ENCODE measurements around the gene OXTR.
"Not testable (repeated sequence)": the region's sequence is repeated elsewhere in the genome, so short reads cannot be mapped to it uniquely, and the experiment has no call there.

The OXTR gene

DNA sequence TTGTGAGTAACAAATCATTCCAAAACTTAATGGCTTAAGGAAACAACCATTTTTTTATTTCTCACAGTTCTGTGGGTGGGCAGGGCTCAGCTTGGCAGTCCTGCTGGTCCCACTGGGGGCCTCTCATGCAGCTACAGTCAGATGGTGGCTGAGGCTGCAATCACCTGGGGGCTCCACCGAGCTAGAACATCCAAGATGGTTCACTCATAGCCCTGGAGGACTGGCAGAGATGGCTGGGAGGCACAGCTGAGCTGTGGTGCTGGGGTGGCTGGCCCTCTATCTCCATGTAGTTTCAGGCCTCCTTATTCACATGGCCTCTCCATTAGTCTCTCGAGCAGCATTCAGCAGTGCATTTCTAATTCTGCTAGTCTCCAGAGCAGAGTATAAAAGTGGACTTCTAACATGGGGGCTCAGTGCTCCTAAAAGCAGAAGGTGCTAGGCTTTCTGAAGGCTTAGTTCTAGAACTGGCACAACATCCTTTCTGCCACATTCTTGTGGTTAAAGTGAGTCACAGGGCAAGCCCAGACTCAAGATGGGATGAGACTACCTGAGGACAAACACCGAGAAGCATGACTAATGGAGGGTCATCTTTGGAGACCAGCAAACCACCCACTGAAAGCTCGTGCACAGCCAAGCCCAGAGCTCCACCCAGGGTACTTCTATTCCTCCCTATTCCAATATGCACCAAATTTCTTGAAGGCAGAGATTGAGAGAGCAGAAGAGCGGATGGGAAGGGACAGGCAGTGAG is 29.5 kb downstream of the OXTR start:
- no peak for DNase-seq

GRCh38 chr3:8738639-8739038 is 30.8 kb downstream of the OXTR start:
- no peak for DNase-seq

DNA sequence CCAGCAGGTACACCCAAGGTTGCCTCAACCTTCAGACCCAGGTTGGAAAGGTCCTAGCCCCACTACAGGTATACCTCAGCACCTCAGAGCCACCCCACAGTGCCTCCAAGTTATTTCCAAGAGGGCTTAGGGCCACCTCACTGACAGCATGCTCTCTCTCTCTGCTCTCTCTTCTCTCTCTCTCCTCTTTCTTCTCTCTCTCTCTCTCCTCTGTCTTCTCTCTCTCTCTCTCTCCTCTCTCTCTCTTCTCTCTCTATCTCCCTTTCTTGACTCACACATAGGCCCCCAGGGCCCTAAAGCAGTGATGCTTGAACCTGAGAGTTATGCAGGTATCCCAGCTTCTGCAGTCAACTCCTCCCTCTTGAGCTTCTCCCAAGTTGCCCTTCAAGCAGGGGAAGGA is 31.6 kb downstream of the OXTR start:
- DNase-seq = no peak

GRCh38 chr3:8737301-8737700 is 32.1 kb downstream of the OXTR start:
- no peak for DNase-seq

DNA sequence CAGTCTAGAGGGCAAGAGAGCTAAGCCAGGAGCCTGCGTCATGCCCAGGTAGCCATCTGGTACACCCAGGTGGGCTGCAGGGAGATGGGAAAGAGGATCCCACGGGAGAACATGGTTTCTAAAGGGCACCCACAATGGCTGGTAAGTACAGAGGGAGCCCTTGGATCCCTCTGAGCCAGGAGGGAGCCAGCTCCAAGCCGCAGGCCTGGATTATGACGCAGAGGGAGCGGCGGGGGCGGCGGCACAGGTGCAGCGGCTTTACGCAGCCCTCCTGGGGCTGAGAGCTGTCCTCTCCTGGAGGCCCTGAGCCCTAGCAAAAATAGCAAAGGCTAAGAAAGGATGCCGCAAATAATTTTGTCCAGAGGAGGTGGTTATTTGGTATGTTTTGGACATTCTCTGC is 33.0 kb downstream of the OXTR start:
- no peak for DNase-seq

GRCh38 chr3:8734908-8735307 is 34.5 kb downstream of the OXTR start:
- no peak for DNase-seq

DNA sequence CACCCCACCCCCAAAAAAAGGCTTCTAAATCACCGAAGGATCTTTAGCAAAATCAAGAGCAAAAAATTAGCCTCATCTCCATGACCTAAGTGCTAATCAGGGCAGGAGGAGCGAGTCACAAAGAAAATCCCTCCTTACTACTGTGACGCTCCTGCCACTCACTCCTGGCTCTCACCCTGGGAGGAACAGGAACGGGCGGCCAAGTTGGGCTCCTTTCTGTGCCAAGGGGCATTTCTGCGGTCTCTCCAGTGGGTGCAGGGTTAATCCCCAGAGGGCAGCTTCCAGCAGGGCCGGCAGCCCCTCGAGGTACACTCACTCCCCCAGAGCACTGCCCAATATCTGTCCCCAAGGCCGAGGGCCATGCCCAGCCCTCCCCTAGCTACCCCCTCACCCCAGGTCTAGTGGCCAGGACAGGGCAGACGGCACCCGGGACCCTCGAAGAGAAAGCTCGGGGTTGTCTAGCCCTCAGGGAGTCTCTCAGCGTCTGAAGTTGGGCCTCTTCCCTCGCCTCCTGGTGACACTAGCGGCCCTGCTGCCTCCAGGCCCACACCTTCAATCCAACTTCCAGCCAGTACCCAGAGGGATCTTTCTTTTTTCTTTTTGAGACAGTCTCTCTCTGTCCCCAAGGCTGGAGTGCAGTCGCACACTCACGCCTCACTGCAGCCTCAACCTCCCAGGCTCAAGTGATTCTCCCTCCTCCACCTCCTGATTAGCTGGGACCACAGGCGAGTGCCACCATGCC is 35.1 kb downstream of the OXTR start:
- DNase-seq = no peak

DNA sequence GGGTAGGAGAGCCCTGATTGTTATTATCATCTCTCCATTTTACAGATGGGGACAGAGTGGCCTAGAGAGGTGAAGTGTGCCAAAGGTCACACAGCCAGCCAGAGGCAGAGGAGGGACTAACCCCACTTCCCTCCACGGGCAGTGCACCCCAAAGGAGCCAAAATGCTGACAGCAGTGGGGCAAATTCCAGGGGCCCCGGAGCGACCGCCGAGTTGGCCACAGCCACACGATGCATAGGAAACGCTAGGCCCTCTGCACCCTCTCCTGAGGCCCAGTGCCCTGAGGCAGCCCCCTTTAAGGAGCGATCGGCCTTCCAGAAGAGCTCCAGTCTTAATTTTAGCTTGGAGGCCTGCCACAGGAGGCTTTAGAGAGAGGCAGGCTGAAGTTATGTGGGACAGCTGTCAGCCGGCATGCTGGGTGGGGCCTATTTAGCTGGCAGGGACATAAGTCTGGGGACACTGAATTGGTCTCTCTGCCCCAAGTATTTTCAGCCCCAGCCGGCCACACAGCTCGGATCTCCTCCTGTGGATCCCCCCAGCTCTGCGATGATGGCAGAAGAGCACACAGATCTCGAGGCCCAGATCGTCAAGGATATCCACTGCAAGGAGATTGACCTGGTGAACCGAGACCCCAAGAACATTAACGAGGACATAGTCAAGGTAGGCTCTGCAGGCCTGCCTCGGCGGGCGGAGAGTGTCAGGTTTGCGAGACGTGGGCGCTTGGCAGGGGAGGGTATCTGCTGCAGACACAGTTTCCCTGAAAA is 35.9 kb downstream of the OXTR start, which contains the start of gene CAV3:
Gene CAV3, plus strand, starts transcription at position 471 of the 763 bp plus-strand sequence. Its CDS starts 75 bp downstream, at position 546.
- peak in 1 of 2 experiments; percentile 42 for DNase-seq

- no peak for DNase-seq
Measured at GRCh38 chr3:8732413-8732812, 37.0 kb downstream of the OXTR start.

DNA sequence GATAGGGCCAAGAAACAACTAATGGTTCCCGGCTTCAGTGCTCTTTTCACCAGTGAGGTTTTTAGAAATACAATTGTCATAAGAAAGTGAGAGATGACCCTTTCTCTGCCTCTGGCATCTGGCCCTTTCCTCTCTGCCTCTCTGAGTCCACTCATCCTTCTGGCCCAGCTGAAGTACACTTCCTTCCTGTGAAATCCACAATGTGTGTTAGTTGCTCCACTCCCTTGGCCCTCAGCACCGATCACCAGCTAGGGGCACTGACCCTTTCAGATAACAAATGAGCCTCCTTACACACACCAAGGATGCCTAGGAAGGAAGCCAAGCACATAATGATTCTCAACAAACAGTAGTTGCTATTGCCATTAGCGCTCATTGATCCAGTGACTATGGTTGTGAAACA is 38.8 kb downstream of the OXTR start:
- no peak for DNase-seq

DNA sequence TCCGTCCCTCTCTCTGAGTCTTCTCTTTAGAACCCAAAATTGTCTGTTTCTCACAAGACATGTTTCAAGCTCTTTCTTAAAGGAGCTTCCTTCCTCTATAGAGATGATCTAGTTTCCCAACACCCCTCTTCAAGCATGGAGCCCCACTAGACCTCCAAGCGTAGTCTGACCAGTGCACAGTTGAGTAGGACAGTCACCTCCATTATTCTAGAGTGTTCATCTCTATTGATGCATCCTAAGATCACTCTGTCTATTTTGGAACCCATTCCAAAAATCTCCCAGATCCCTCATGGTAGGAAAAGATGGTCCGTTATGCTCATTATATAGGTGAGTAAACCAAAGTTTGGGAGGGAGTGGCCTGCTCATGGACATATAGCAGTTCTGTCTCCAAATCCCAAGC is 39.9 kb downstream of the OXTR start:
- no peak for DNase-seq

- no peak for DNase-seq
Measured at GRCh38 chr3:8727605-8728512, 41.6 kb downstream of the OXTR start.

DNA sequence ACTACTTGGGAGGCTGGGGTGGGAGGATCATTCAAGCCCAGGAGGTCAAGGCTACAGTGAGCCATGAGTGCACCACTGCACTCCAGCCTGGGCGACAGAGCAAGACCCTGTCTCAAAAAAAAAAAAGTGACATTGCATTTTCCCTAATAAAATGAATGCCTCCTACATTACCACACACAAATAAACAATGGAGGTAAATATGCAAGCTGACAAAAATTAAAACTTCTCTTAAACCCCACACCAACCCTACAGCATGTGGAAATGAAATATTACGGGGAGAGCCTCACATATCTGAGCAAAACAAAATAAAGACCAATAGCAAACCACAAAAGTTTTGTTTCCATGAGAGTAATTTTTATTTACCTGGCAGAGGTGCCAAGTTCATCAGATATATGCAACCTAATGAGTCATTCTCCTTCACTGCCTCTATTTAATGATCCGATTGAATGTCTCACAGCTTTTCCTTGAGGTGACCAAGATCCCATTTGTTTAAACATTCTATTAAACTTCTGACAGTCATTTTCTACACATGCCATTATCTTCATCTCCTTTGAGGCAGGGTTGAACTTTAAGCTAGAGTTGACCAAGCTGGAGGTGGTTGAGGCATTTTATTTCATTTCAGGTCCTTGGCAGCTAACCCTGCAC is 45.2 kb downstream of the OXTR start:
- no peak for DNase-seq

GRCh38 chr3:8723612-8724011 is 45.8 kb downstream of the OXTR start:
- DNase-seq = no peak

DNA sequence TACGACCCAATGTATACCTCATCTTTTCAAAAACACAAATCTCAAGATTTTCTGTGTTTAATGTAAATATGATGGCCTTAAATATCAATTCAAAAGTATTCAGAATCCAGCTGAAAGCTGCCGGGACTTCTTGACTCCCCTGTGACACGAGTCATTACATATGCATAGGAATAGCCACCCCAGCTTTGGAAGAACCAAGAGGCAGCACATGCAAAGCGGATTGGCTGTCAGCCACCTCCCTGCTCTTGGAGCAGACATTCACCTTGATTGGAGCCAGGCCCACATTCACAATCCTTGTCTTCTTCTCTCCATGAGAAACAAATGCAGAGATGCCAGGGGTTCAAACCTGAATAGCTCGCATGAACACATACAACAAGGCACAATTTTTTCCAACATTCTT is 46.6 kb downstream of the OXTR start:
- DNase-seq = no peak

GRCh38 chr3:8715757-8716156 is 53.7 kb downstream of the OXTR start:
- not testable (repeated sequence) for DNase-seq

- DNase-seq = no peak
Measured at GRCh38 chr3:8713901-8714759, 55.3 kb downstream of the OXTR start.

GRCh38 chr3:8712908-8713255 is 56.5 kb downstream of the OXTR start:
- DNase-seq = no peak

DNA sequence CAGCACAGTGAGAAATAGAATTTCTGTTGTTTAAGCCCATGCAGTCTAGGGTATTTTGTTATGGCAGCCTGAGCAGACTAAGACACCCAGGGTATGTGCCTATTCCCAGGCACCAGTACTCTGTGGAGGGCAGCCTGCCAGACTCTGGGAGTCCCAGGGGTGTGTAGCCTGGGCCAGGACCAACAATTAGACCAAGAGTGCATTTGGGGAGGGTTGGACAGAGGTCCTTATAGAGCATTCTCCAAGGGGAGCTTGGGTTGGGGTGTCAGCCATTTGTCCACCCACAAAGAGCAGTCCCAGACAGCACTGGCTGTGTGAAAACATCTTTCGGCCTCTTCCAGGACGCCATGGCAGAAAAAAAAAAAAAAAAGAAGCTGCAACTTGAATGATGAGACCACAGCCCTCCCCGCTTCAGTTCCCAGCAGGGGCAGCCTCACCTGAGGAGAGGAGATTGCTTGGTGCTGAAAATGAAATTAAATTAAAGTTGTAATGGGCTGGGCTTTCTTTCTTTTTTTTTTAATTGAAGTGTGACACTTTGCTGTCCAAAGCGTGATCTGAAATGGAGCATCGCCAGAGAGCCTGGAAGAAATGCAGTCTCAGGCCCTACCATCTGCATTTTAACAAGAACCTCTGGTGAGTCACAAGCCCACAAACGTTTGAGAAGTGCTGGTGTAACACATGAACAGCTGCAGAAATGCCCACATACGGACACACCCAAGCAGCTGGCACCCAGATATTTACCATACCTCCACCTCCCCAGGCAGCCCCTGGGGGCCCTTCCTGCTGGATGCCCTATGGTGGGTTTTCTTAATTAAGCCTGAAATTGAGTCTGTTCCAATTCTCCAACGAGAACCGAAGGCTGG is 57.1 kb downstream of the OXTR start:
- peak in 1 of 2 experiments; percentile 40 for DNase-seq
